Keratinocyte (primary cell): ENCODE measurements around the gene CCDC127.

ENCODE experiments used
- EZH2 ChIP-seq: IDR thresholded peaks from one replicate; pipeline ENCODE4 v1.6.1; 2012; ENCODE audit warnings: inconsistent platforms, mild to moderate bottlenecking, low read length, moderate library complexity
- TF ChIP-seq, protein P1 (sequence below), 3 experiments: IDR thresholded peaks in 1 of 3; conservative IDR thresholded peaks in 1 of 3; optimal IDR thresholded peaks in 1 of 3; 2 replicates in 2 of 3; 3 replicates in 1 of 3; pipeline versions ENCODE3 to v1.5.1; 2011; ENCODE audit warnings: low read length in 3 of 3, mild to moderate bottlenecking in 3 of 3, moderate library complexity in 2 of 3, control low read depth in 1 of 3, inconsistent platforms in 1 of 3; ENCODE audit not compliant: insufficient read depth in 2 of 3; ENCODE audit errors: extremely low read depth in 1 of 3

DNA sequence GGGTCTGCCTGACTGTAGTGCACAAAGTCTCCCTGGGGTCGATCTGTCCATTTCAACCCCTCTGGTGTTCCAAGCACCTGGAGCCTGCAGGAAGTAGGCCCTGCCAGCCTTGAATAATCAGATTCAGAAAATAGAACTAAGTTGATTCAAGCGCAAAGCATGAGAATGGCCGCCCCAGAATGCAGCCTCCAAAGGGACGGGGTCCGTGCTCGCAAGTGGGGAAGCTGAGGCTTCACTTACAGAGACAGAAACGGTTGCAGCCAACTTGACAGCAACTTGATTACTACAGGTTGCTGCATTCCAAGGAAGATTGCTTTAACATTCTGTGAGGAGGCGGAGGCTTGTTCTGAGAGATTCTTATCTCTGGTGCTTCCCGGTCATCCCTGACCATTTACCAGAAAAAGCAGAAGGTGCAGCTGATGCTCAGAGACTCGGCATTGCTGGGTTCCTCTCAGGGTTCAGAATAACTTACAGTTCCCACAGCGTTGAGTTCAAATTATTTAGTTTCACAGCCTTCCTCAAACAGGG is 41.6 kb downstream of the CCDC127 start:
- TF ChIP-seq, protein P1, sequence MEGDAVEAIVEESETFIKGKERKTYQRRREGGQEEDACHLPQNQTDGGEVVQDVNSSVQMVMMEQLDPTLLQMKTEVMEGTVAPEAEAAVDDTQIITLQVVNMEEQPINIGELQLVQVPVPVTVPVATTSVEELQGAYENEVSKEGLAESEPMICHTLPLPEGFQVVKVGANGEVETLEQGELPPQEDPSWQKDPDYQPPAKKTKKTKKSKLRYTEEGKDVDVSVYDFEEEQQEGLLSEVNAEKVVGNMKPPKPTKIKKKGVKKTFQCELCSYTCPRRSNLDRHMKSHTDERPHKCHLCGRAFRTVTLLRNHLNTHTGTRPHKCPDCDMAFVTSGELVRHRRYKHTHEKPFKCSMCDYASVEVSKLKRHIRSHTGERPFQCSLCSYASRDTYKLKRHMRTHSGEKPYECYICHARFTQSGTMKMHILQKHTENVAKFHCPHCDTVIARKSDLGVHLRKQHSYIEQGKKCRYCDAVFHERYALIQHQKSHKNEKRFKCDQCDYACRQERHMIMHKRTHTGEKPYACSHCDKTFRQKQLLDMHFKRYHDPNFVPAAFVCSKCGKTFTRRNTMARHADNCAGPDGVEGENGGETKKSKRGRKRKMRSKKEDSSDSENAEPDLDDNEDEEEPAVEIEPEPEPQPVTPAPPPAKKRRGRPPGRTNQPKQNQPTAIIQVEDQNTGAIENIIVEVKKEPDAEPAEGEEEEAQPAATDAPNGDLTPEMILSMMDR (optimal IDR thresholded peaks at IDR 0.05 in 1 of 3, IDR thresholded peaks at IDR 0.05 in 1 of 3, conservative IDR thresholded peaks at IDR 0.05 in 1 of 3; ENCODE audit: extremely low read depth in 1 of 3, insufficient read depth in 2 of 3, low read length in 3 of 3): no peak
- no peak for TF ChIP-seq EZH2
